GM19193 (cell line): Measurements from ENCODE around the gene CPM.
A peak's percentile ranks its signal among the peaks of the same experiment; 100 is the strongest.

Experiments used
- POLR2A ChIP-seq: IDR thresholded peaks from 4 replicates; pipeline ENCODE4 v1.6.1; 2011; ENCODE audit not compliant: insufficient read depth, insufficient read length; ENCODE audit errors: extremely low read depth

Gene CPM

GRCh38 chr12:68932961-68933893 lies at the start of gene CPM:
CPM (minus strand) TSS chr12:68933171; CDS start chr12:68932837, 334 bp downstream.
- TF ChIP-seq POLR2A = peak; percentile 66

GRCh38 chr12:68981516-68981915 lies 48.5 kb upstream of the CPM start:
- TF ChIP-seq POLR2A = no peak

GRCh38 chr12:68980476-68981212 lies 47.7 kb upstream of the CPM start:
- TF ChIP-seq POLR2A = no peak

GRCh38 chr12:68978678-68979077 lies 45.7 kb upstream of the CPM start:
- no peak for TF ChIP-seq POLR2A

GRCh38 chr12:68977909-68978610 lies 45.1 kb upstream of the CPM start:
- TF ChIP-seq POLR2A = no peak

GRCh38 chr12:68977335-68977734 lies 44.4 kb upstream of the CPM start:
- no peak for TF ChIP-seq POLR2A

GRCh38 chr12:68976395-68976841 lies 43.4 kb upstream of the CPM start:
- no peak for TF ChIP-seq POLR2A

- TF ChIP-seq POLR2A = no peak
Measured at GRCh38 chr12:68975811-68976210, 42.8 kb upstream of the CPM start.

- TF ChIP-seq POLR2A = no peak
Measured at GRCh38 chr12:68972595-68972994, 39.6 kb upstream of the CPM start.

- TF ChIP-seq POLR2A = no peak
Measured at GRCh38 chr12:68971404-68971803, 38.4 kb upstream of the CPM start.

GRCh38 chr12:68970951-68971350 lies 38.0 kb upstream of the CPM start:
- TF ChIP-seq POLR2A = no peak

- TF ChIP-seq POLR2A = no peak
Measured at GRCh38 chr12:68970306-68970705, 37.3 kb upstream of the CPM start.

- TF ChIP-seq POLR2A = no peak
Measured at GRCh38 chr12:68967046-68967445, 34.1 kb upstream of the CPM start.

- no peak for TF ChIP-seq POLR2A
Measured at GRCh38 chr12:68963856-68964745, 31.1 kb upstream of the CPM start.
